SIG-M5 treated with dmso at 0.1 percent for 504 hours (cell line): ENCODE data around the gene TLCD3B.

Source experiments
- DNase-seq: peaks from one replicate; lab custom pipeline; 2025; ENCODE audit not compliant: unreplicated experiment; lab: John Stamatoyannopoulos, UW

Gene TLCD3B

GRCh38 chr16:29990034-29990433 lies 41.0 kb downstream of the TLCD3B start:
- DNase-seq: no peak

GRCh38 chr16:29989111-29989858 lies 41.8 kb downstream of the TLCD3B start:
- DNase-seq: no peak

GRCh38 chr16:29988346-29989075 lies 42.6 kb downstream of the TLCD3B start:
- no peak for DNase-seq

- no peak for DNase-seq
Observed at GRCh38 chr16:29987371-29988085, 43.5 kb downstream of the TLCD3B start.

- no peak for DNase-seq
Observed at GRCh38 chr16:29986931-29987330, 44.1 kb downstream of the TLCD3B start.

GRCh38 chr16:29986231-29986630 lies 44.8 kb downstream of the TLCD3B start:
- DNase-seq: no peak

- no peak for DNase-seq
Observed at GRCh38 chr16:29985271-29985811, 45.7 kb downstream of the TLCD3B start.

GRCh38 chr16:29984764-29985147 lies 46.3 kb downstream of the TLCD3B start:
- DNase-seq: no peak

- DNase-seq: no peak
Observed at GRCh38 chr16:29984137-29984763, 46.8 kb downstream of the TLCD3B start.

- DNase-seq: no peak
Observed at GRCh38 chr16:29983420-29984136, 47.5 kb downstream of the TLCD3B start.

- no peak for DNase-seq
Observed at GRCh38 chr16:29982560-29983419, 48.3 kb downstream of the TLCD3B start.

GRCh38 chr16:29978564-29979270 lies 52.4 kb downstream of the TLCD3B start:
- no peak for DNase-seq

- no peak for DNase-seq
Observed at GRCh38 chr16:29978081-29978480, 53.0 kb downstream of the TLCD3B start.

GRCh38 chr16:29977063-29977825 lies 53.8 kb downstream of the TLCD3B start:
- no peak for DNase-seq

- DNase-seq: no peak
Observed at GRCh38 chr16:29975811-29976511, 55.1 kb downstream of the TLCD3B start.

GRCh38 chr16:29975134-29975538 lies 55.9 kb downstream of the TLCD3B start:
- DNase-seq: no peak
